Tibial artery (tissue), 4 donors: ENCODE results near the gene ATP1A1.

ENCODE experiments used
- DNase-seq, 2 donors: peaks; one replicate each; pipeline ENCODE4 v3.0.0-alpha.2; 2019
- H3K27ac ChIP-seq, 2 donors: fragments of 200-600 bp; sonication (generic) in 1 of 2; 1 replicate in 1 of 2; 2 replicates in 1 of 2; pipeline ENCODE4 v1.5.1; 2018 to 2019; ENCODE audit warnings: mild to moderate bottlenecking in 1 of 2
- H3K27me3 ChIP-seq, 2 donors: fragments of 200-600 bp; sonication (generic) in 1 of 2; one replicate each; pipeline versions ENCODE4 v1.5.1 to v1.6.0; 2016 to 2019
- H3K36me3 ChIP-seq, 3 donors: fragments of 200-600 bp; sonication (generic) in 2 of 3; one replicate each; pipeline ENCODE4 v1.5.1; 2016 to 2019; ENCODE audit warnings: mild to moderate bottlenecking in 2 of 3
- H3K4me1 ChIP-seq, 4 donors: fragments of 200-600 bp; sonication (generic) in 2 of 4; 1 replicate in 3 of 4; 2 replicates in 1 of 4; pipeline ENCODE4 v1.5.1; 2016 to 2019
- H3K4me3 ChIP-seq, 2 donors: fragments of 200-600 bp; sonication (generic) in 1 of 2; 1 replicate in 1 of 2; 2 replicates in 1 of 2; pipeline ENCODE4 v1.5.1; 2018 to 2019; ENCODE audit warnings: mild to moderate bottlenecking in 2 of 2
- H3K9me3 ChIP-seq, 3 donors: fragments of 200-600 bp; sonication (generic) in 1 of 3; one replicate each; pipeline ENCODE4 v1.5.1; 2016 to 2019
- CTCF ChIP-seq, 2 experiments: fragments of 200-600 bp in 1 of 2; fragments of 450-650 bp in 1 of 2; IDR thresholded peaks; one replicate each; pipeline ENCODE4 v1.5.1; 2017 to 2019; ENCODE audit warnings: antibody characterized with exemption in 2 of 2, mild to moderate bottlenecking in 1 of 2, moderate library complexity in 1 of 2
- intact Hi-C: fragments of 100-400 bp; cut with DNase I; formaldehyde crosslinking; loops from one replicate; pipeline ENCODE4 v1.15.0; 2023; ENCODE audit warnings: low total_unique reads

ATP1A1 gene

GRCh38 chr1:116346943-116347673, 25.9 kb upstream of the ATP1A1 start:
- no peaks in the 10 kb centered on the region for H3K27me3 ChIP-seq
- H3K4me1 ChIP-seq: no peaks in the 10 kb centered on the region
- H3K4me3 ChIP-seq: no peak overlapping the region
- no peaks in the 10 kb centered on the region for H3K36me3 ChIP-seq
- no peak overlapping the region for H3K27ac ChIP-seq
- H3K9me3 ChIP-seq: no peaks in the 10 kb centered on the region
- TF ChIP-seq CTCF (IDR thresholded peaks at IDR 0.05): no peak
- intact Hi-C loops: no loop called here
- no peak for DNase-seq

DNA sequence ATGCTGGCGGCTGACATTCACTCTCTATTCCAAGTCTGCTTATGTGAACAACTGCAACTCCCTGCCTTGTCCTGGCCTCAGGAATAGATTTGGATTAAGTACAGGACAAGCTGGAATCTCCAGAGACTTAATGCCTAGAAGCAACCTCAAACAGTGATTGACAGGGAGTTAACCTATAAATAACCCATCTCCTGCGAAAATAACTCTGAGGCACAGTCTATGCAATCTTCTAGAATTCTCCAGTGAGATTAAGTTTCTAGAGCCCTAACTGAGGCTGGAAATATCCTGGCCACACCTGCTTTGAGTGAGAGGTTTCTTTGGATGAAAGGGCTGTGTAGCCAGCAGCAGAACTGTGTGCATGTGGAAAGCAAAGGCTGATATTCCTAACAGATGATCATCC, 25.3 kb upstream of the ATP1A1 start:
- H3K27ac ChIP-seq: no peak overlapping the region
- no peak for TF ChIP-seq CTCF (IDR thresholded peaks at IDR 0.05)
- no peaks in the 10 kb centered on the region for H3K9me3 ChIP-seq
- intact Hi-C loops: no loop called here
- DNase-seq: no peak
- no peaks in the 10 kb centered on the region for H3K27me3 ChIP-seq
- no peaks in the 10 kb centered on the region for H3K36me3 ChIP-seq
- no peaks in the 10 kb centered on the region for H3K4me1 ChIP-seq
- no peak overlapping the region for H3K4me3 ChIP-seq

DNA sequence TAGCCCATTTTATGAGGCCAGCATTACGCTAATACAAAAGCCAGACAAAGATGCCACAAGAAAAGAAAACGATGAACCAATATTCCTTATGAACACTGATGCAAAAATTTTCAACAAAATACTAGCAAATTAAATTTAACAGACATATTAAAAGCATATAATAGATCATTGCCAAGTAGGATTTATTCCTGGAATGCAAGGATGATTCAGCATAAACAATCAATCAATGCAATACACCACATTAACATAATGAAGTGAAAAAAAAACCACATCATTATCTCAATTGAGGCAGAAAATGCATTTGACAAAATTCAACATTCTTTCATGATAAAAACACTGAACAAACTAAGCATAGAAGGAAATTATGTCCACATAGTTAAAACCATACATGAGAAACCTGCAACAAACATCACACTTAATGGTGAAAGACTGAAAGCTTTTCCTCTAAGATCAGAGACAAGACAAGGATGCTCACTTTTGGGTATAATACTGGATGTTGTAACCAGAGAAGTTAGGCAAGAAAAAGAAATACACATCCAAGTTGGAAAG, 22.9 kb upstream of the ATP1A1 start:
- H3K27ac ChIP-seq: no peak overlapping the region
- H3K36me3 ChIP-seq: no peaks in the 10 kb centered on the region
- no peaks in the 10 kb centered on the region for H3K4me1 ChIP-seq
- no peaks in the 10 kb centered on the region for H3K9me3 ChIP-seq
- no peak for TF ChIP-seq CTCF (IDR thresholded peaks at IDR 0.05)
- intact Hi-C loops: no loop called here
- H3K27me3 ChIP-seq: no peaks in the 10 kb centered on the region
- no peak overlapping the region for H3K4me3 ChIP-seq
- no peak for DNase-seq

GRCh38 chr1:116351914-116352313, 21.1 kb upstream of the ATP1A1 start:
- no peak for DNase-seq
- Histone ChIP-seq H3K4me3 (no peak overlapping the region), H3K36me3 (no peaks in the 10 kb centered on the region), H3K4me1 (no peaks in the 10 kb centered on the region), H3K9me3 (no peaks in the 10 kb centered on the region), H3K27ac (no peak overlapping the region), H3K27me3 (no peaks in the 10 kb centered on the region)
- no peak for TF ChIP-seq CTCF (IDR thresholded peaks at IDR 0.05)
- intact Hi-C loops: no loop called here

DNA sequence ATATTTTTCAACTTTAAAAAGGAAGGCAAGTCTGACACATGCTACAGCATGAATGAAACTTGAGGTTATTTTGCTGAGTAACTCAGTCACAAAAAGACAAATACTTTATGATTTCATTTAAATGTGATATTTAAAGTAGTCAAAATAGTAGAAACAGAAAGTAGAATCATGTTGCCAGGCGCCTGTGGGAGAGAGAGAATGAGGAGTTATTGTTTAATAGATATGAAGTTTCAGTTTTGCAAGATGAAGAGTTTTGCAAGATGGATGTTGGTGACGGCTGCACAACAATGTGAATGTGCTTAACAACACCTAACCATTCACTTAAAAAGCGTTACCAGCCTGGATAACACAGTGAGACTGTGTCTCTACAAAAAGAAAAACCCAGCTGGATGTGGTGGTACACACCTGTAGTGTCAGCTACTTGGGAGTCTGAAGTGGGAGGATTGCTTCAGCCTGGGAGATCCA, 20.7 kb upstream of the ATP1A1 start:
- Histone ChIP-seq H3K27me3 (no peaks in the 10 kb centered on the region), H3K36me3 (no peaks in the 10 kb centered on the region), H3K4me1 (no peaks in the 10 kb centered on the region), H3K27ac (no peak overlapping the region), H3K4me3 (no peak overlapping the region), H3K9me3 (no peaks in the 10 kb centered on the region)
- no peak for DNase-seq
- no peak for TF ChIP-seq CTCF (IDR thresholded peaks at IDR 0.05)
- intact Hi-C loops: no loop called here
